Lung (tissue), 12 donors: ENCODE data around the gene CAPN9. TPM values are rescaled to one million over a fixed set of nuclear protein-coding genes. Genes with fewer than 3 reads are reported as not detected.

Source experiments
- ATAC-seq: fragments of 200-7000 bp; cut with Tn5 transposase; one replicate; pipeline ENCODE4 v1.9.1; 2020; ENCODE audit warnings: moderate number of reproducible peaks; ENCODE audit not compliant: insufficient read depth, low FRiP score
- DNase-seq, 3 donors: peaks; one replicate each; pipeline ENCODE4 v3.0.0-alpha.2; 2013 to 2017
- H3K27ac ChIP-seq, 2 donors: one replicate each; pipeline ENCODE4 v1.5.1; 2013; ENCODE audit warnings: mild to moderate bottlenecking in 2 of 2, moderate library complexity in 2 of 2, control low read depth in 1 of 2, inconsistent platforms in 1 of 2, low read depth in 1 of 2, low read length in 1 of 2
- H3K27me3 ChIP-seq, 3 donors: one replicate each; pipeline ENCODE4 v1.5.1; 2013; ENCODE audit warnings: low read length in 2 of 3; ENCODE audit not compliant: control insufficient read depth in 3 of 3, insufficient read depth in 3 of 3
- H3K36me3 ChIP-seq, 4 donors: one replicate each; pipeline ENCODE4 v1.5.1; 2013; ENCODE audit warnings: low read length in 4 of 4, mild to moderate bottlenecking in 1 of 4, moderate library complexity in 1 of 4; ENCODE audit not compliant: control insufficient read depth in 4 of 4, insufficient read depth in 4 of 4
- H3K4me1 ChIP-seq, 5 donors: one replicate each; pipeline ENCODE4 v1.5.1; 2013; ENCODE audit warnings: low read length in 5 of 5, mild to moderate bottlenecking in 2 of 5, moderate library complexity in 1 of 5; ENCODE audit not compliant: control insufficient read depth in 5 of 5, insufficient read depth in 5 of 5
- H3K4me3 ChIP-seq: one replicate; pipeline ENCODE4 v1.5.1; 2013; ENCODE audit warnings: mild to moderate bottlenecking, control low read depth, moderate library complexity
- H3K9ac ChIP-seq, 2 donors: one replicate each; pipeline ENCODE4 v1.5.1; 2013; ENCODE audit warnings: low read length in 2 of 2, control low read depth in 1 of 2; ENCODE audit not compliant: insufficient read depth in 1 of 2
- H3K9me3 ChIP-seq, 4 donors: one replicate each; pipeline ENCODE4 v1.5.1; 2013; ENCODE audit warnings: low read length in 3 of 4, mild to moderate bottlenecking in 1 of 4, moderate library complexity in 1 of 4; ENCODE audit not compliant: control insufficient read depth in 4 of 4, insufficient read depth in 3 of 4
- CTCF ChIP-seq: IDR thresholded peaks from 2 replicates; pipeline ENCODE4 v1.5.1; 2012; ENCODE audit warnings: mild to moderate bottlenecking; ENCODE audit errors: control extremely low read depth, extremely low read depth
- WGBS, 2 donors: extraction: QIAGEN DNeasy Blood & Tissue Kit; methylation state at CpG; one replicate each; pipeline ENCODE4 v1.1.7; 2013; 5-methylcytosine and 5-hydroxymethylcytosine counted together
- polyA plus RNA-seq, 2 donors: library from polyadenylated mRNA; stranded (reverse); fragments of 200-250 nt; gene quantifications; one replicate each; pipeline ENCODE4 v1.2.1, GENCODE V29; 2013
- total RNA-seq, 2 donors: library from RNA; depleted of rRNA in 1 of 2; stranded (reverse); fragments of >200 nt in 1 of 2; gene quantifications; one replicate each; pipeline ENCODE4 v1.2.1, GENCODE V29; 2014 to 2021
- donor health status: control.
- donor health status: control.
- donor health status: Bipolar disorder and iron deficiency.
- donor health status: healthy.
- donor health status: DM: yes; HTN: yes; CAD: no.

Gene CAPN9
- total and polyA plus RNA-seq, 4 donors = 2.2 to 13.2 (median 7.6) TPM

GRCh38 chr1:230807561-230808280 lies 60.5 kb downstream of the CAPN9 start:
- peaks cover 0 to 3% (median under 1%) of the 10 kb centered on the region in 4 donors for H3K9me3 ChIP-seq
- no peak for DNase-seq
- 80 to 86% methylated on average over 3 of the region's 3 CpGs for WGBS, 2 donors
- no peaks in the 10 kb centered on the region for H3K36me3 ChIP-seq
- no peaks in the 10 kb centered on the region for H3K27me3 ChIP-seq
- peak overlapping the region in 1 of 2 donors; percentile 25 for H3K27ac ChIP-seq
- no peak overlapping the region for H3K4me3 ChIP-seq
- no peak for TF ChIP-seq CTCF
- no peak for ATAC-seq
- peaks cover 0 to 4% (median 0%) of the 10 kb centered on the region in 5 donors for H3K4me1 ChIP-seq
- no peak overlapping the region for H3K9ac ChIP-seq

GRCh38 chr1:230808281-230808872 lies 61.2 kb downstream of the CAPN9 start:
- Histone ChIP-seq H3K4me1 (peaks cover 0 to 4% (median 0%) of the 10 kb centered on the region in 5 donors), H3K4me3 (no peak overlapping the region), H3K9ac (no peak overlapping the region), H3K9me3 (peaks cover 0 to 4% (median 1%) of the 10 kb centered on the region in 4 donors), H3K27me3 (no peaks in the 10 kb centered on the region), H3K27ac (no peak overlapping the region), H3K36me3 (no peaks in the 10 kb centered on the region)
- ATAC-seq (no peak), DNase-seq (no peak)
- no peak for TF ChIP-seq CTCF
- 75 to 85% methylated on average over 4 of the region's 4 CpGs for WGBS, 2 donors

- Histone ChIP-seq H3K27me3 (no peaks in the 10 kb centered on the region), H3K9me3 (peaks cover 0 to 4% (median 1%) of the 10 kb centered on the region in 4 donors), H3K4me3 (no peak overlapping the region), H3K4me1 (peaks cover 0 to 4% (median 0%) of the 10 kb centered on the region in 5 donors), H3K9ac (no peak overlapping the region), H3K27ac (no peak overlapping the region), H3K36me3 (no peaks in the 10 kb centered on the region)
- WGBS, 2 donors = 84 to 86% methylated on average over 8 of the region's 8 CpGs
- no peak for TF ChIP-seq CTCF
- no peak for DNase-seq
- ATAC-seq = no peak
Measured at GRCh38 chr1:230809256-230809990, 62.2 kb downstream of the CAPN9 start.
